ENCODE measurements around the gene PRDM16.
"Not testable (repeated sequence)": the region's sequence is repeated elsewhere in the genome, so short reads cannot be mapped to it uniquely, and the experiment has no call there.

Gene PRDM16

DNA sequence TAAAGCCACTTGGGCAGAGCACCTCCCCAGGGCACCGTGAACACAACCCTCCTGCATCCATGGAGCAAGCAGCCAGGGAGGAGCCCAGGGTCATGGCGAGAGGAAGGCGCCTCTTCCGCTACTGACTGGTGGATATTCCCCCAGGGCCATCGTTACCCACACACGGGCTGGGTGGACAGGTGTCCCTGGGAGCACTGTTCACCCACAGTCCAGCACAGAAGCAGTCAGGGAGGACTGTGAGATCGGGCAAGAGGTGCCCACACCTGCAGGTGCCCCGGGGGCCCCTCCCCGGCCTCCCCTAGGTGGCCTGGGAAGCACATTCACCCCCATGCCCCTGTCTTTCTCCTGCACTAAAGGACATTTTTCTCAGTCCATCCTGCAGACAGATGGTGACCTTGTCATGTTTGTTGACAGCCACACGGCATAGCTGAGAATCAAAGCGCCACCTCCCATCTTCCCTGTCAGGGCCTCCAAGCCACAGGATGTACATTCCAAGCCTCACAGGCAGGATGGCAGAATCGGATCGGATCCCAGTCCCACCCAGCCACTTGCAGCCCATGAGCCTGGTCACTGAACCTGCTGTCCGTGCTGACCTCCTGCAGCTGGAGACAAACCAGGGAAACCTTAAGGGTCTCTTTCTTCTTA is 160.2 kb downstream of the PRDM16 start:
- Mint-ChIP-seq H3K36me3 (no peaks in the 10 kb centered on the region), H3K4me1 (no peaks in the 10 kb centered on the region), H3K27ac (no peak overlapping the region), H3K4me3 (no peak overlapping the region), H3K9me3 (no peaks in the 10 kb centered on the region), H3K27me3 (no peaks in the 10 kb centered on the region)
- CTCF ChIA-PET, result no interaction called here
- DNase-seq, result no peak

DNA sequence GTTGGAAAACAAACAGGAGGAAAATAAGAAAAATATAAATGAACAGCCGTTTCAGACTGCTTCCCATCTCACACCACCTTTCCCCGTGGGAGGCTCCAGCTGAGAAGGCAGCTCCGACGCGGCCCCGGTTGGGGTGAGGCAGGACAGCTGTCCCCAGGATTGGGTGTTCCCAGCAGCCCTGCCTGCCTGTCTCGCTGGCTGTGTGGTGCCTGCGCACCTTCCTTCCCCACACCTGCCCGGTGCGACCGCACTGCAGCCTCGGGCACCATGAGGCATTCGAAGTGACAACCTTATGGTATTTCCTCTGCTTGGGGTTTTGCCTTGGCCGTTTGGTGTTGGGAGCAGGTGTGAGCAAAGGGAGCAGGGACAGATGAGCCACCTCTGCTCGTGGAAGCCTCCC is 161.6 kb downstream of the PRDM16 start:
- H3K27ac Mint-ChIP-seq, result no peak overlapping the region
- no peaks in the 10 kb centered on the region for H3K4me1 Mint-ChIP-seq
- DNase-seq, result no peak
- H3K9me3 Mint-ChIP-seq, result no peaks in the 10 kb centered on the region
- H3K4me3 Mint-ChIP-seq, result no peak overlapping the region
- H3K27me3 Mint-ChIP-seq, result no peaks in the 10 kb centered on the region
- CTCF ChIA-PET, result no interaction called here
- no peaks in the 10 kb centered on the region for H3K36me3 Mint-ChIP-seq

GRCh38 chr1:3231245-3231644 is 162.2 kb downstream of the PRDM16 start:
- no peak overlapping the region for H3K4me3 Mint-ChIP-seq
- no peaks in the 10 kb centered on the region for H3K36me3 Mint-ChIP-seq
- CTCF ChIA-PET, result no interaction called here
- DNase-seq, result no peak
- no peak overlapping the region for H3K27ac Mint-ChIP-seq
- H3K27me3 Mint-ChIP-seq, result no peaks in the 10 kb centered on the region
- H3K4me1 Mint-ChIP-seq, result no peaks in the 10 kb centered on the region
- no peaks in the 10 kb centered on the region for H3K9me3 Mint-ChIP-seq

DNA sequence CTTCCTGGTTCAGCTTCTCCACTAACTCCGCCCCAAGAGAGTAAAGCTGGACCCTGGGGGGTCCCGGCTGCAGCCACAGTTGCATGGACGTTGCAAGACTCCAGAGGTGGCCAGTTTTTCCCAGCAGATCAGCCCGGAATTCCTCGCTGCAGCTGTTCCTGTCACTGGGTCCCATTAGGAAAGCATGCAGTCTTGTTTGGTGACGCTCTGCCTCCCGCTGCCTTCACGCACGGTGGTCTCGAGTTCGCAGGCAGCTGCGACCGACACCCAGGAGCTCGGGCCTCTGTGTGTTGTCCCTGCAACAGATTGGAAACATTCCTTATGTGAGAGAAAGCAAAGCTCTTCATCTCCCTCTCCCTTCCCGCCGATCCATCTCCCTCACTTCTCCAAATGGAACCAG is 162.8 kb downstream of the PRDM16 start:
- Mint-ChIP-seq H3K4me3 (no peak overlapping the region), H3K27ac (no peak overlapping the region), H3K4me1 (no peaks in the 10 kb centered on the region), H3K27me3 (no peaks in the 10 kb centered on the region), H3K36me3 (no peaks in the 10 kb centered on the region), H3K9me3 (no peaks in the 10 kb centered on the region)
- DNase-seq, result no peak
- CTCF ChIA-PET, result no interaction called here

GRCh38 chr1:3233031-3233430 is 164.0 kb downstream of the PRDM16 start:
- Mint-ChIP-seq H3K36me3 (no peaks in the 10 kb centered on the region), H3K9me3 (no peaks in the 10 kb centered on the region), H3K4me1 (no peaks in the 10 kb centered on the region), H3K27me3 (no peaks in the 10 kb centered on the region), H3K4me3 (no peak overlapping the region), H3K27ac (peak overlapping the region; percentile 42)
- CTCF ChIA-PET, result no interaction called here
- no peak for DNase-seq

GRCh38 chr1:3233551-3233950 is 164.5 kb downstream of the PRDM16 start:
- DNase-seq, result no peak
- Mint-ChIP-seq H3K4me3 (no peak overlapping the region), H3K4me1 (no peaks in the 10 kb centered on the region), H3K27ac (no peak overlapping the region), H3K36me3 (no peaks in the 10 kb centered on the region), H3K27me3 (no peaks in the 10 kb centered on the region), H3K9me3 (no peaks in the 10 kb centered on the region)
- CTCF ChIA-PET, result no interaction called here

DNA sequence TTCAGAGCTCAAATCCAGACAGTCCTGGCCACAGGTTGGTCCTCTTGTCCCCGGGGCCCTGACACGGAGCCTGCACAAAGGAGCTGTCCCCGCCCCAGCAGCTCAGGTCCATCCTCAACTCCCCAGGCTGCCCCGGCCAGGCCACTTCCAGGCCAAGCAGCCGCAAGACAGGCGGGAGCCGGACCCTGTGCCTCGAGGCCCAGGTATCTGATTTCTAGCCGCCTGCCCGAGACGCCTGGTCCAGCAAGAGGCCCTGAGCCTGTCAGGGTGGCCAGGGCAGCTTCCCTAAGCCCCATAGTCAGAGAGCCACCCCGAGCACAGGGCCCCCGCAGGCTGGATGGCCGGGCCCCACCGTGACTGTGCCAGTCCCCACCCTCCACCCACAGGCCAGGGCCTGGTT is 165.3 kb downstream of the PRDM16 start:
- CTCF ChIA-PET, result no interaction called here
- Mint-ChIP-seq H3K4me3 (no peak overlapping the region), H3K9me3 (no peaks in the 10 kb centered on the region), H3K27me3 (no peaks in the 10 kb centered on the region), H3K27ac (no peak overlapping the region), H3K36me3 (no peaks in the 10 kb centered on the region), H3K4me1 (no peaks in the 10 kb centered on the region)
- DNase-seq, result no peak

GRCh38 chr1:3234956-3235355 is 166.0 kb downstream of the PRDM16 start:
- CTCF ChIA-PET, result no interaction called here
- Mint-ChIP-seq H3K36me3 (no peaks in the 10 kb centered on the region), H3K4me1 (no peaks in the 10 kb centered on the region)

DNA sequence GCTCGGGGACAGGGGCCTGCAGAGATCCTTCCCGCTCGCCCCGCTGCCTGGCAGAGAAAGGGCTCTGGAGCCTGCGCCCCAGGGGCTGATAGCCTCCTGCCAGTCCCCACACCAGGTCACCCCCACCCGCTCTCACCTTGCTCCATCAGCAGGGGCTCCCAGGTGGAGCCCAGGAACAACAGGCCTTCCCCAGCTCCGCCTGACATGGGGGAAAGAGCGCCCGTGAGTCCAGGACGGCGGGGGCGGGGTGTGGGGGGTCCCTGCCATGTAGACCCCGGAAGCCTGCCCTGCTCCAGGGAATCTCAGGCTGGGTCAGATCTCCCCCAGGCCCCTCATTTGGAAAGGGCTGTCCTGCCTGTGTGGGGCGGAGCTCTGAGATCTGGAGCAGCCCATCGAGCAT is 166.5 kb downstream of the PRDM16 start:
- H3K4me3 Mint-ChIP-seq, result no peak overlapping the region
- H3K9me3 Mint-ChIP-seq, result no peaks in the 10 kb centered on the region
- H3K27me3 Mint-ChIP-seq, result no peaks in the 10 kb centered on the region
- CTCF ChIA-PET, result no interaction called here
- H3K4me1 Mint-ChIP-seq, result no peaks in the 10 kb centered on the region
- no peaks in the 10 kb centered on the region for H3K36me3 Mint-ChIP-seq
- no peak overlapping the region for H3K27ac Mint-ChIP-seq
- no peak for DNase-seq

More at GRCh38 chr1:3234956-3235355, 166.0 kb downstream of the PRDM16 start:
- no peak overlapping the region for H3K4me3 Mint-ChIP-seq
- no peaks in the 10 kb centered on the region for H3K27me3 Mint-ChIP-seq
- H3K9me3 Mint-ChIP-seq, result no peaks in the 10 kb centered on the region
- H3K27ac Mint-ChIP-seq, result no peak overlapping the region
- DNase-seq, result no peak

DNA sequence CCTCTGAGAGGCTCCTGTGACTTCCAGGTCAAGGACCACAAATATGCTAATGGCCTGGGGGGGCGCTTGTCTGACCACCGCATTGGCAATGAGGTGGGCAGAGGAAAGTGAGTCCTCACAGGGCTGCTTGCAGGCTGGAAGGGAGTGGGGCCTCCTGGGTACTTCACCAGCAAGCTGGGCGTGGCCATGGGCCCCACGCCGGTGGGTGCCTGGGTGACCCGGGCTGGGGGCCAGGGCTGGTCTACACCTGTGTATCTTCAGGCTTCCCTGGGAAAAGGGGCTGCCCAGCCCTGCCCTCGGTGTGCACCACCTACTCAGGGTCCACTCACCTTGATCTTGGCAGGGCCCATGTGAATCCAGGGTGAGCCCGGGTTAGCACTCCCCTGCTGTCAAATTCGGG is 167.4 kb downstream of the PRDM16 start:
- Mint-ChIP-seq H3K9me3 (no peaks in the 10 kb centered on the region), H3K27me3 (no peaks in the 10 kb centered on the region), H3K4me3 (no peak overlapping the region), H3K36me3 (no peaks in the 10 kb centered on the region), H3K27ac (no peak overlapping the region), H3K4me1 (no peaks in the 10 kb centered on the region)
- no peak for DNase-seq
- CTCF ChIA-PET, result no interaction called here

- Mint-ChIP-seq H3K27me3 (no peaks in the 10 kb centered on the region), H3K36me3 (no peaks in the 10 kb centered on the region), H3K9me3 (no peaks in the 10 kb centered on the region), H3K4me3 (no peak overlapping the region), H3K27ac (no peak overlapping the region), H3K4me1 (no peaks in the 10 kb centered on the region)
- DNase-seq, result no peak
- CTCF ChIA-PET, result no interaction called here
Observed at GRCh38 chr1:3236955-3237354, 168.0 kb downstream of the PRDM16 start.

- Mint-ChIP-seq H3K4me3 (no peak overlapping the region), H3K27me3 (no peaks in the 10 kb centered on the region), H3K27ac (no peak overlapping the region), H3K36me3 (no peaks in the 10 kb centered on the region), H3K9me3 (no peaks in the 10 kb centered on the region), H3K4me1 (no peaks in the 10 kb centered on the region)
- CTCF ChIA-PET, result no interaction called here
- DNase-seq, result no peak
Observed at GRCh38 chr1:3237570-3237969, 168.6 kb downstream of the PRDM16 start.

- no peaks in the 10 kb centered on the region for H3K36me3 Mint-ChIP-seq
Observed at GRCh38 chr1:3237994-3238702, 169.1 kb downstream of the PRDM16 start.

DNA sequence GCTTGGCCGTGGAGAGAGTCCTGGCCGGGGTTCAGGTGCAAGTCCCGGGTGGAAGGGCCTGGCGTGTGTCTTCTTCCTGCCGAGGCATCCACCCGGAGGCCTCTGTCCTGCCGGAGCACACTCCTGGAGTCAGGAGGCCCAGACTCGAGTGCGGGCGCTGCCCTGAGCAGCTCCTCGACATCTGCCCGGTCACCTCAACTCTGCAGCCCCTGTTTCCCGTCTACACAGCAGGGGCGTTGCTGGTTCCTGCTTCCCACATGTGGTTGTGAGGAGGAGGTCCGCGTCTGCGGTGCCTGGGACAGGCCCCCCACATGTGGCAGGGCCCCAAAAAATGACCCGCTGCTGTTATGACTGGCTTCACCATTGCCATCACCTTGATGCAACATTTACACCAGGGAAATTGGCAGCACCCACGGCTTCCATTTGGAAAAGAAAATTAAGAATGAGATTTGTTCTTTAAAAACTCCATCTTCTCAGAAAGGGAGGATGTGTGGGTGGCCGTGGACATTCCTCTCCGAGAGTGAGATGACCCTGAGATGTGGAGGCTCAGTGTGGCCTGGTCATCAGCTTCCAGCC is 169.8 kb downstream of the PRDM16 start:
- H3K4me1 Mint-ChIP-seq, result no peaks in the 10 kb centered on the region
- H3K27ac Mint-ChIP-seq, result no peak overlapping the region
- no peaks in the 10 kb centered on the region for H3K27me3 Mint-ChIP-seq
- no peak for DNase-seq
- CTCF ChIA-PET, result no interaction called here
- no peaks in the 10 kb centered on the region for H3K9me3 Mint-ChIP-seq
- no peak overlapping the region for H3K4me3 Mint-ChIP-seq
- H3K36me3 Mint-ChIP-seq, result no peaks in the 10 kb centered on the region

More at GRCh38 chr1:3237994-3238702, 169.1 kb downstream of the PRDM16 start:
- no peaks in the 10 kb centered on the region for H3K9me3 Mint-ChIP-seq
- no peaks in the 10 kb centered on the region for H3K4me1 Mint-ChIP-seq
- CTCF ChIA-PET, result no interaction called here
- H3K27me3 Mint-ChIP-seq, result no peaks in the 10 kb centered on the region
- DNase-seq, result no peak
- no peak overlapping the region for H3K27ac Mint-ChIP-seq
- no peak overlapping the region for H3K4me3 Mint-ChIP-seq

DNA sequence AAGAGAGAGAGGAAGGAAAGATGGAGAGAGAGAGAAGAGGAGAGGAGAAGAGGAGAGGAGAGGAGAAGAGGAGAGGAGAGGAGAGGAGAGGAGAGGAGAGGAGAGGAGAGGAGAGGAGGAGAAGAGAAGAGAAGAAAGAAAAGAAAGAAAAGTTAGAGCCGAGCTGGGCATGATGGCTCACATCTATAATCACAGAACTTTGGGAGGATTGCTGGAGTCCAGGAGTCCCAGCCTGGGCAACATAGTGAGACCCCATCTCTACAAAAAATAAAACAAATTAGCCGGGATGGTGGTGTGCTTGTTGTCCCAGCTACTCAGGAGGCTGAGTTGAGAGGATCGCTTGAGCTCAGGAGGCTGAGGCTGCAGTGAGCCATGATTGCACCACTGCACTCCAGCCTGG is 171.0 kb downstream of the PRDM16 start:
- CTCF ChIA-PET, DNase-seq, H3K9me3 Mint-ChIP-seq, H3K27ac Mint-ChIP-seq, H3K27me3 Mint-ChIP-seq, H3K4me3 Mint-ChIP-seq, H3K4me1 Mint-ChIP-seq, H3K36me3 Mint-ChIP-seq: not testable (repeated sequence)

Data from activated naive CD4-positive, alpha-beta T cell treated with anti-CD3 and anti-CD28 coated beads, Interleukin-2, amount 10 ng/mL, durations not matched to agents 7 days and 5 days (primary cell).